ENCODE results near the gene OR10H1. TPM values are rescaled to one million over a fixed set of nuclear protein-coding genes. Genes with fewer than 3 reads are reported as not detected.
A peak's percentile ranks its signal among the peaks of the same experiment; 100 is the strongest.

OR10H1 gene
- total and polyA plus RNA-seq, 9 of the 15 experiments (the other 6 are each of a cell fraction or from before 2014, with no cell fraction given), result not detected

DNA sequence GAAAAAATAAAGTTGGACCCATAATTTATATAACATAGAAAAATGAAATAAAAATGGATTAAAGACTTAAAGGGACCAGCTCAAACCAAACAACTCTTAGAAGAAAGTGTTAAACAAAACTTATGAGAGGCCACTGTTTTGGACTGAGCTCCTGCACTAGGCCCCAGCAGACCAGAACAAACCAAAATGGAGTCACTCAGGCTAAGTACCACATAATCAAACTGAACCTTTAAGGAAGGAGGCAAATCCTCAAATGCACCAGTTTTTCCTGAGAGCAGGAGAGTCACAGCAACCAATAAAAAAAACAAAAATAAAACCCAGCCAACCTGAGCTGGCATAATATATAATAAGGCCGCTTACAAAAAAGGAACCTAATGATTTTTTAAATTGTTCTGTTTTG, 10.3 kb upstream of the OR10H1 start (continued):
- TF ChIP-seq ZHX1 (conservative IDR thresholded peaks at IDR 0.05; ENCODE audit: low read length) (no peak), CHD1 (IDR thresholded peaks at IDR 0.05; ENCODE audit: low read length) (no peak), GATAD2B (IDR thresholded peaks at IDR 0.05; ENCODE audit: borderline replicate concordance) (no peak), CCAR2 (IDR thresholded peaks at IDR 0.05; ENCODE audit: low read depth, low read length) (no peak), ZNF41 (CRISPR knock-in tag; conservative IDR thresholded peaks at IDR 0.05) (peak; percentile 90), HOMEZ (CRISPR knock-in tag; IDR thresholded peaks at IDR 0.05) (0 out of 2 replicates have a peak, but pooled peaks have one; percentile 42), TCF3 (CRISPR knock-in tag; IDR thresholded peaks at IDR 0.05) (no peak), AFF1 (IDR thresholded peaks at IDR 0.05; ENCODE audit: low read depth in 1 of 2, partially characterized antibody in 2 of 2) (no peak), ZNF75A (CRISPR knock-in tag; IDR thresholded peaks at IDR 0.05) (peak; percentile 42; the same call in 1 of the 2 replicates), ZNF324 (CRISPR knock-in tag; IDR thresholded peaks at IDR 0.05) (peak; percentile 16; the same call in 1 of the 2 replicates), ID3 (CRISPR knock-in tag; IDR thresholded peaks at IDR 0.05) (no peak), ID3 (tag; IDR thresholded peaks at IDR 0.05) (peak; percentile 90)
- TF ChIP-seq, protein P1, sequence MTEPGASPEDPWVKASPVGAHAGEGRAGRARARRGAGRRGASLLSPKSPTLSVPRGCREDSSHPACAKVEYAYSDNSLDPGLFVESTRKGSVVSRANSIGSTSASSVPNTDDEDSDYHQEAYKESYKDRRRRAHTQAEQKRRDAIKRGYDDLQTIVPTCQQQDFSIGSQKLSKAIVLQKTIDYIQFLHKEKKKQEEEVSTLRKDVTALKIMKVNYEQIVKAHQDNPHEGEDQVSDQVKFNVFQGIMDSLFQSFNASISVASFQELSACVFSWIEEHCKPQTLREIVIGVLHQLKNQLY (CRISPR knock-in tag; conservative IDR thresholded peaks at IDR 0.05), result no peak
- TF ChIP-seq, protein P2, sequence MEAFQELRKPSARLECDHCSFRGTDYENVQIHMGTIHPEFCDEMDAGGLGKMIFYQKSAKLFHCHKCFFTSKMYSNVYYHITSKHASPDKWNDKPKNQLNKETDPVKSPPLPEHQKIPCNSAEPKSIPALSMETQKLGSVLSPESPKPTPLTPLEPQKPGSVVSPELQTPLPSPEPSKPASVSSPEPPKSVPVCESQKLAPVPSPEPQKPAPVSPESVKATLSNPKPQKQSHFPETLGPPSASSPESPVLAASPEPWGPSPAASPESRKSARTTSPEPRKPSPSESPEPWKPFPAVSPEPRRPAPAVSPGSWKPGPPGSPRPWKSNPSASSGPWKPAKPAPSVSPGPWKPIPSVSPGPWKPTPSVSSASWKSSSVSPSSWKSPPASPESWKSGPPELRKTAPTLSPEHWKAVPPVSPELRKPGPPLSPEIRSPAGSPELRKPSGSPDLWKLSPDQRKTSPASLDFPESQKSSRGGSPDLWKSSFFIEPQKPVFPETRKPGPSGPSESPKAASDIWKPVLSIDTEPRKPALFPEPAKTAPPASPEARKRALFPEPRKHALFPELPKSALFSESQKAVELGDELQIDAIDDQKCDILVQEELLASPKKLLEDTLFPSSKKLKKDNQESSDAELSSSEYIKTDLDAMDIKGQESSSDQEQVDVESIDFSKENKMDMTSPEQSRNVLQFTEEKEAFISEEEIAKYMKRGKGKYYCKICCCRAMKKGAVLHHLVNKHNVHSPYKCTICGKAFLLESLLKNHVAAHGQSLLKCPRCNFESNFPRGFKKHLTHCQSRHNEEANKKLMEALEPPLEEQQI (IDR thresholded peaks at IDR 0.05), result no peak
